CD4-positive, CD25-positive, alpha-beta regulatory T cell (primary cell): ENCODE measurements around the gene RRP15. TPM values are rescaled to one million over a fixed set of nuclear protein-coding genes. Genes with fewer than 3 reads are reported as not detected.
A peak's percentile ranks its signal among the peaks of the same experiment; 100 is the strongest.

Experiments used
- ATAC-seq, 2 donors: fragments of 150-1000 bp; cut with Tn5 transposase; one replicate each; pipeline ENCODE4 v1.10.0; 2021; ENCODE audit warnings: low read depth in 2 of 2, moderate number of reproducible peaks in 2 of 2, moderate library complexity in 1 of 2
- DNase-seq, 3 donors: peaks; one replicate each; pipeline versions ENCODE4 v3.0.0 to v3.0.0-alpha.2; 2012 to 2022; ENCODE audit warnings: mixed read lengths in 1 of 3
- H3K27ac ChIP-seq: one replicate; pipeline ENCODE4 v1.7.0; 2013; ENCODE audit warnings: mild to moderate bottlenecking, low read length; ENCODE audit not compliant: insufficient read depth, poor library complexity, severe bottlenecking
- H3K27me3 ChIP-seq: one replicate; pipeline ENCODE4 v1.7.0; 2013; ENCODE audit warnings: low read length; ENCODE audit not compliant: control insufficient read depth, insufficient read depth
- H3K36me3 ChIP-seq: one replicate; pipeline ENCODE4 v1.7.0; 2013; ENCODE audit warnings: mild to moderate bottlenecking, low read length, moderate library complexity; ENCODE audit not compliant: control insufficient read depth, insufficient read depth
- H3K4me1 ChIP-seq: 2 replicates; pipeline ENCODE4 v1.7.0; 2013; ENCODE audit warnings: mild to moderate bottlenecking, low read length; ENCODE audit not compliant: insufficient read depth, control insufficient read depth, poor library complexity, severe bottlenecking
- H3K4me3 ChIP-seq: one replicate; pipeline ENCODE4 v1.7.0; 2013; ENCODE audit warnings: low read depth, mild to moderate bottlenecking, low read length, moderate library complexity
- H3K9me3 ChIP-seq, 2 experiments: 1 replicate in 1 of 2; 2 replicates in 1 of 2; pipeline ENCODE4 v1.7.0; 2013; ENCODE audit warnings: low read length in 2 of 2, mild to moderate bottlenecking in 1 of 2, moderate library complexity in 1 of 2; ENCODE audit not compliant: control insufficient read depth in 2 of 2
- H3K27ac Mint-ChIP-seq, 3 donors: one replicate each; pipeline ENCODE4 v1.8.0; 2020 to 2022; ENCODE audit warnings: mild to moderate bottlenecking in 3 of 3, mixed read lengths in 3 of 3, moderate library complexity in 2 of 3
- H3K27me3 Mint-ChIP-seq: one replicate; pipeline ENCODE4 v1.8.0; 2022; ENCODE audit warnings: mild to moderate bottlenecking, mixed read lengths
- H3K36me3 Mint-ChIP-seq: one replicate; pipeline ENCODE4 v1.8.0; 2020; ENCODE audit warnings: mixed read lengths
- H3K4me1 Mint-ChIP-seq, 4 donors: one replicate each; pipeline ENCODE4 v1.8.0; 2020 to 2022; ENCODE audit warnings: mixed read lengths in 4 of 4, mild to moderate bottlenecking in 1 of 4
- H3K4me3 Mint-ChIP-seq, 4 donors: one replicate each; pipeline ENCODE4 v1.8.0; 2020 to 2022; ENCODE audit warnings: mild to moderate bottlenecking in 4 of 4, mixed read lengths in 4 of 4, moderate library complexity in 3 of 4
- H3K9me3 Mint-ChIP-seq, 7 donors: one replicate each; pipeline ENCODE4 v1.8.0; 2020 to 2022; ENCODE audit warnings: mixed read lengths in 7 of 7, mild to moderate bottlenecking in 3 of 7, moderate library complexity in 2 of 7
- polyA plus RNA-seq, 4 donors: library from polyadenylated mRNA; unstranded; fragments of 300-500 nt; fragmentation: Illumina TruSeq; gene quantifications; one replicate each; pipeline ENCODE4 v1.2.3, GENCODE V29; 2021
- total RNA-seq: library from RNA; stranded (reverse); gene quantifications from one replicate; pipeline ENCODE4 v1.2.3, GENCODE V29; 2022

Gene RRP15
- total and polyA plus RNA-seq, 5 donors from 2014 or later = 9.2 to 22.8 (median 13.1) TPM

- H3K27ac ChIP-seq = no peak within 1 kb of the TSS
- no peak within 1 kb of the TSS for H3K27ac Mint-ChIP-seq
- peak in 1 of 2 donors; percentile 24 for ATAC-seq
- DNase-seq = peak in 2 of 3 donors; percentile 5 to 26
- H3K4me1 Mint-ChIP-seq = peaks cover 0 to 20% (median 11%) of the 10 kb centered on the region in 4 donors
- no peaks in the 10 kb centered on the region for H3K9me3 ChIP-seq
- H3K27me3 ChIP-seq = peaks cover 25% of the 10 kb centered on the region
- H3K36me3 ChIP-seq = no peaks in the 10 kb centered on the region
- H3K4me3 Mint-ChIP-seq = peak within 1 kb of the TSS in 2 of 4 donors; percentile 27 to 61
- H3K36me3 Mint-ChIP-seq = peaks cover 14% of the 10 kb centered on the region
- H3K9me3 Mint-ChIP-seq = peaks cover 0 to 8% (median 0%) of the 10 kb centered on the region in 7 donors
- peak within 1 kb of the TSS; percentile 31 for H3K4me3 ChIP-seq
- peaks cover 42% of the 10 kb centered on the region for H3K27me3 Mint-ChIP-seq
- peaks cover 24% of the 10 kb centered on the region for H3K4me1 ChIP-seq
Measured at GRCh38 chr1:218344814-218345672, 60.0 kb downstream of the RRP15 start, which contains the start of gene TGFB2. Gene TGFB2 (plus strand): TSS chr1:218345336. CDS start chr1:218346702, 1,366 bp downstream.

- H3K27ac Mint-ChIP-seq = no peak overlapping the region
- Histone ChIP-seq H3K27me3 (peaks cover 28% of the 10 kb centered on the region), H3K4me3 (peak overlapping the region; percentile 31), H3K36me3 (no peaks in the 10 kb centered on the region), H3K27ac (no peak overlapping the region), H3K4me1 (peaks cover 24% of the 10 kb centered on the region), H3K9me3 (no peaks in the 10 kb centered on the region)
- peaks cover 0 to 8% (median 0%) of the 10 kb centered on the region in 7 donors for H3K9me3 Mint-ChIP-seq
- DNase-seq (peak in 2 of 3 donors; percentile 24 to 51), ATAC-seq (peak; percentile 43 to 65)
- H3K27me3 Mint-ChIP-seq = peaks cover 42% of the 10 kb centered on the region
- peaks cover 14% of the 10 kb centered on the region for H3K36me3 Mint-ChIP-seq
- H3K4me3 Mint-ChIP-seq = peak overlapping the region in 2 of 4 donors; percentile 27 to 61
- H3K4me1 Mint-ChIP-seq = peaks cover 0 to 20% (median 13%) of the 10 kb centered on the region in 4 donors
Measured at GRCh38 chr1:218345673-218346390, 60.7 kb downstream of the RRP15 start.

DNA sequence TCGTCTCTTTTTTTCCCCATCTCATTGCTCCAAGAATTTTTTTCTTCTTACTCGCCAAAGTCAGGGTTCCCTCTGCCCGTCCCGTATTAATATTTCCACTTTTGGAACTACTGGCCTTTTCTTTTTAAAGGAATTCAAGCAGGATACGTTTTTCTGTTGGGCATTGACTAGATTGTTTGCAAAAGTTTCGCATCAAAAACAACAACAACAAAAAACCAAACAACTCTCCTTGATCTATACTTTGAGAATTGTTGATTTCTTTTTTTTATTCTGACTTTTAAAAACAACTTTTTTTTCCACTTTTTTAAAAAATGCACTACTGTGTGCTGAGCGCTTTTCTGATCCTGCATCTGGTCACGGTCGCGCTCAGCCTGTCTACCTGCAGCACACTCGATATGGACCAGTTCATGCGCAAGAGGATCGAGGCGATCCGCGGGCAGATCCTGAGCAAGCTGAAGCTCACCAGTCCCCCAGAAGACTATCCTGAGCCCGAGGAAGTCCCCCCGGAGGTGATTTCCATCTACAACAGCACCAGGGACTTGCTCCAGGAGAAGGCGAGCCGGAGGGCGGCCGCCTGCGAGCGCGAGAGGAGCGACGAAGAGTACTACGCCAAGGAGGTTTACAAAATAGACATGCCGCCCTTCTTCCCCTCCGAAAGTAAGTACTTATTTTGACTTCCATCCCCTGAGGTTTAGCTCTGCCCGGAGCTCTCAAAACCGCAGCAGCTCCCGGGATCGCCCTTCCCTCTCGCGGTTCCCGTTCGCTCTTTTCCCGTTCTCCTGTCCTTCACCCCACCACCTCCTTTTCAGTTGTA, 61.5 kb downstream of the RRP15 start:
- peaks cover 0 to 8% (median 0%) of the 10 kb centered on the region in 7 donors for H3K9me3 Mint-ChIP-seq
- H3K4me3 ChIP-seq = peak overlapping the region; percentile 35
- peaks cover 0 to 26% (median 16%) of the 10 kb centered on the region in 4 donors for H3K4me1 Mint-ChIP-seq
- peak overlapping the region in 2 of 4 donors; percentile 50 to 73 for H3K4me3 Mint-ChIP-seq
- peaks cover 50% of the 10 kb centered on the region for H3K27me3 Mint-ChIP-seq
- H3K4me1 ChIP-seq = peaks cover 24% of the 10 kb centered on the region
- H3K36me3 ChIP-seq = no peaks in the 10 kb centered on the region
- no peak for ATAC-seq
- peaks cover 28% of the 10 kb centered on the region for H3K27me3 ChIP-seq
- no peaks in the 10 kb centered on the region for H3K9me3 ChIP-seq
- peak in 1 of 3 donors; percentile 1 for DNase-seq
- H3K36me3 Mint-ChIP-seq = peaks cover 7% of the 10 kb centered on the region
- H3K27ac Mint-ChIP-seq = peak overlapping the region; percentile 18 to 42 (median 21)
- no peak overlapping the region for H3K27ac ChIP-seq

DNA sequence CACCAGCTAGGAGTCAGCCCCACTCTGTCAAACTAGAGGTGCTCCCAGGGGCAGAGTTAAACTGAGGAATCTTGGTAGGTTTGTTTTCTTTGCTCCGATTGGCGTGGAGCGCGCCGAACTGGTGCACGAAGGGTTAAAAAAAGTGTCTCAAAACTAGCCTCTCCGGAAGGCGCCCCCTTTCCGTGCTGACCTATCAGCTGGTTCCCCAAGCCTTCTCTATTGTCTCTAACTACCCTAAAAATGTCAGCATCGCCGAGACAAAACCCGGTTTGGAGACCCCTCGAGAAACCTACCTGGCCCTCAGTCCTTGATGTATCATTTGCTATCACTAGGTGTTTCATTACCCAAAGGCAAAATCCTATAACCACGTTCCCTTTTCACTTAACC, 62.2 kb downstream of the RRP15 start:
- H3K9me3 ChIP-seq = no peaks in the 10 kb centered on the region
- no peak overlapping the region for H3K27ac ChIP-seq
- peaks cover 24% of the 10 kb centered on the region for H3K4me1 ChIP-seq
- no peaks in the 10 kb centered on the region for H3K36me3 ChIP-seq
- H3K27ac Mint-ChIP-seq = peak overlapping the region; percentile 21 to 42 (median 27)
- peak overlapping the region in 2 of 4 donors; percentile 50 to 73 for H3K4me3 Mint-ChIP-seq
- peaks cover 0 to 29% (median 16%) of the 10 kb centered on the region in 4 donors for H3K4me1 Mint-ChIP-seq
- peaks cover 6% of the 10 kb centered on the region for H3K36me3 Mint-ChIP-seq
- DNase-seq (no peak), ATAC-seq (no peak)
- peaks cover 0 to 8% (median 0%) of the 10 kb centered on the region in 7 donors for H3K9me3 Mint-ChIP-seq
- H3K4me3 ChIP-seq = peak overlapping the region; percentile 35
- peaks cover 46% of the 10 kb centered on the region for H3K27me3 Mint-ChIP-seq
- peaks cover 28% of the 10 kb centered on the region for H3K27me3 ChIP-seq

GRCh38 chr1:218347723-218348627, 62.9 kb downstream of the RRP15 start:
- Histone ChIP-seq H3K27me3 (peaks cover 28% of the 10 kb centered on the region), H3K9me3 (no peaks in the 10 kb centered on the region), H3K4me1 (peaks cover 24% of the 10 kb centered on the region), H3K27ac (no peak overlapping the region), H3K36me3 (no peaks in the 10 kb centered on the region), H3K4me3 (no peak overlapping the region)
- peaks cover 44% of the 10 kb centered on the region for H3K27me3 Mint-ChIP-seq
- H3K27ac Mint-ChIP-seq = no peak overlapping the region
- H3K9me3 Mint-ChIP-seq = peaks cover 0 to 8% (median 0%) of the 10 kb centered on the region in 7 donors
- ATAC-seq = no peak
- H3K4me1 Mint-ChIP-seq = peaks cover 0 to 31% (median 16%) of the 10 kb centered on the region in 4 donors
- DNase-seq = no peak
- peaks cover 4% of the 10 kb centered on the region for H3K36me3 Mint-ChIP-seq
- peak overlapping the region in 2 of 4 donors; percentile 5 to 50 for H3K4me3 Mint-ChIP-seq

DNA sequence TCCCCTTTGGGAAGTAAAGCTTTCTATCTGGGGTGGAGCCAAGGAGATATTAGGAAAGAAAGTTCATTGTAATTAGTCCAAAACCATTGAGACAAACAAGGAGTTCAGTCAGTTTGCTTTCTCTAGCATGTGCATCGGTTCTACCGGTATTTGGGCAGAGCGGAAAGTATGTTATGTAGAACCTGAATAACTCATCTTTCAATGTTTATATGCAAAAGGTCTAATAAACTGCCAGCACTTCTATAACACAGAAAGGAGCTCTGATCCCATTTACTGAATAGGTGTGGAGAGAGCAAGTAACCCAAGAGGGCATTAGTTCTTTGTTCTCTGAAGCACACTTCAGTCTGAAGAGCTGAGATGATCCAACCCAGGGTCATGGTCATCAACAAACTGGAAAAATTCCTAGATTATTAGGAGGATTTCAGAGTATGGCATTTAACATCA, 63.6 kb downstream of the RRP15 start:
- H3K27ac ChIP-seq = no peak overlapping the region
- peaks cover 24% of the 10 kb centered on the region for H3K4me1 ChIP-seq
- no peaks in the 10 kb centered on the region for H3K36me3 ChIP-seq
- no peaks in the 10 kb centered on the region for H3K9me3 ChIP-seq
- H3K27me3 ChIP-seq = peaks cover 28% of the 10 kb centered on the region
- no peak for ATAC-seq
- DNase-seq = no peak
- Mint-ChIP-seq H3K27ac (no peak overlapping the region), H3K27me3 (peaks cover 41% of the 10 kb centered on the region), H3K4me3 (no peak overlapping the region), H3K4me1 (peaks cover 0 to 31% (median 16%) of the 10 kb centered on the region in 4 donors), H3K36me3 (no peaks in the 10 kb centered on the region), H3K9me3 (peaks cover 0 to 8% (median 0%) of the 10 kb centered on the region in 7 donors)
- H3K4me3 ChIP-seq = no peak overlapping the region
